Right hindlimb (tissue), 1 donor: Measurements from ENCODE around the gene BLCAP.
"Not testable (repeated sequence)": the region's sequence is repeated elsewhere in the genome, so short reads cannot be mapped to it uniquely, and the experiment has no call there.

Experiments
- DNase-seq: peaks from one replicate; pipeline ENCODE4 v3.0.0-alpha.2; 2018

The BLCAP gene

GRCh38 chr20:37513779-37514359, 13.8 kb downstream of the BLCAP start:
- DNase-seq, result no peak

GRCh38 chr20:37511610-37512275, 15.9 kb downstream of the BLCAP start:
- DNase-seq, result no peak

- DNase-seq, result no peak
Measured at GRCh38 chr20:37510226-37510625, 17.4 kb downstream of the BLCAP start.

- no peak for DNase-seq
Measured at GRCh38 chr20:37506152-37506725, 21.4 kb downstream of the BLCAP start.

- DNase-seq, result no peak
Measured at GRCh38 chr20:37505263-37506151, 22.2 kb downstream of the BLCAP start.

- no peak for DNase-seq
Measured at GRCh38 chr20:37504404-37505096, 23.1 kb downstream of the BLCAP start.

GRCh38 chr20:37503256-37503927, 24.3 kb downstream of the BLCAP start:
- no peak for DNase-seq

- DNase-seq, result no peak
Measured at GRCh38 chr20:37502654-37503053, 25.0 kb downstream of the BLCAP start.

GRCh38 chr20:37501940-37502339, 25.7 kb downstream of the BLCAP start:
- DNase-seq, result no peak

- no peak for DNase-seq
Measured at GRCh38 chr20:37500311-37500710, 27.4 kb downstream of the BLCAP start.

GRCh38 chr20:37498066-37498665, 29.5 kb downstream of the BLCAP start:
- DNase-seq, result no peak

- DNase-seq, result no peak
Measured at GRCh38 chr20:37494796-37495195, 32.9 kb downstream of the BLCAP start.

GRCh38 chr20:37494301-37494700, 33.4 kb downstream of the BLCAP start:
- no peak for DNase-seq

- DNase-seq, result no peak
Measured at GRCh38 chr20:37492945-37493344, 34.7 kb downstream of the BLCAP start.

GRCh38 chr20:37492096-37492625, 35.5 kb downstream of the BLCAP start:
- no peak for DNase-seq

GRCh38 chr20:37490663-37491350, 36.9 kb downstream of the BLCAP start:
- no peak for DNase-seq

- DNase-seq, result not testable (repeated sequence)
Measured at GRCh38 chr20:37486209-37486608, 41.5 kb downstream of the BLCAP start.

- no peak for DNase-seq
Measured at GRCh38 chr20:37484331-37484730, 43.3 kb downstream of the BLCAP start.

GRCh38 chr20:37481610-37482009, 46.1 kb downstream of the BLCAP start:
- DNase-seq, result no peak

- DNase-seq, result no peak
Measured at GRCh38 chr20:37480919-37481318, 46.8 kb downstream of the BLCAP start.
